Stomach smooth muscle (tissue), 2 donors: ENCODE results near the gene COL5A1.
A peak's percentile ranks its signal among the peaks of the same experiment; 100 is the strongest.

Source experiments
- H3K27ac ChIP-seq: one replicate; pipeline ENCODE4 v1.7.0; 2013; ENCODE audit warnings: mild to moderate bottlenecking, low read length, inconsistent platforms
- H3K27me3 ChIP-seq, 2 donors: one replicate each; pipeline ENCODE4 v1.7.0; 2013; ENCODE audit warnings: low read length in 2 of 2; ENCODE audit not compliant: insufficient read depth in 2 of 2, control insufficient read depth in 1 of 2
- H3K36me3 ChIP-seq, 2 donors: one replicate each; pipeline ENCODE4 v1.7.0; 2013; ENCODE audit warnings: low read length in 2 of 2; ENCODE audit not compliant: control insufficient read depth in 2 of 2, insufficient read depth in 2 of 2
- H3K4me1 ChIP-seq: one replicate; pipeline ENCODE4 v1.7.0; 2013; ENCODE audit warnings: low read length; ENCODE audit not compliant: control insufficient read depth, insufficient read depth
- H3K4me3 ChIP-seq, 2 donors: one replicate each; pipeline ENCODE4 v1.7.0; 2013; ENCODE audit warnings: low read length in 2 of 2
- H3K9ac ChIP-seq, 2 donors: one replicate each; pipeline ENCODE4 v1.7.0; 2013; ENCODE audit warnings: low read length in 2 of 2, mild to moderate bottlenecking in 1 of 2
- H3K9me3 ChIP-seq, 2 donors: one replicate each; pipeline ENCODE4 v1.7.0; 2013; ENCODE audit warnings: low read length in 2 of 2; ENCODE audit not compliant: control insufficient read depth in 2 of 2
- donor health status: healthy.
- donor health status: Pancreatic carcinoma.

The COL5A1 gene

GRCh38 chr9:134737842-134738580 is 96.4 kb downstream of the COL5A1 start:
- peaks cover 44% of the 10 kb centered on the region for H3K4me1 ChIP-seq

DNA sequence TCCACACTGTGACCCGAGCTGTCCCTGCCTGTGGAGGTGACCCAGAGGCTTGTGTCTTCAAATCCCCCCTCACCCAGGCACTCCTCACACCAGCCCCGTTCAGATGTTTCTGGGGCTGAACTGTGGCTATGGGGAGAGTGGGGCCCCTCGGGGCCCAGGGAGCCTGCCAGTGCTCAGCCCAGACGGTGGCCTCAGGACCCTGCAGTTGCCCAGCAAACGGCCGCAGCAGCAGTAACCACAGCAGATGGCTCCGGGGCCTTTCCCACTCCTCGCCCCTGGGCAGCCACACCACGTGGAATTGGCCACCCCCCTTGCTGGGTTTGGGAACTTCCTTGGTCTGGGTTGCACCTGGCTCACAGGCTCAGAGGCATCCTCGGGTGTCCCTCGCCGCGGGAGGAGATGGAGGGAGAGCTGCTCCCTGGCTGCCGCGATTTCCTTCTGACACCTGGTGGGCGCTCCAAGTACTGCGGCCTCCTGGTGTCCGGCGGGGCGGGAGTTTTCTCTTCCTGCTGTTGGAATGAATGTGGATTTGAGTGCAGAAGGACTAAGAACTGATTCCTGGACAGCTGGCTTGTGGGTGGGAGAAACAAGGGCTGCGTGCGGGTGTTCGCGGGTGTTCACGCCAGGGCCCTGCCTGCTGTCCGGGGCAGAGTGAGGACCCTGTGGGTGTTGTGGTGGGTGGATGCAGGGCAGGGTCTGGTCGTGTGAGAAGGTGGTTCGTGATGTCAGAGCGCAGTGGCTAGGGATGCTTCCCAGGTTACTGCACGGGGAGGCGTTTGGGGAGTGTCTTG is 97.5 kb downstream of the COL5A1 start:
- Histone ChIP-seq H3K4me1 (peaks cover 33% of the 10 kb centered on the region), H3K9me3 (no peaks in the 10 kb centered on the region), H3K9ac (no peak overlapping the region), H3K4me3 (no peak overlapping the region), H3K27me3 (no peaks in the 10 kb centered on the region), H3K36me3 (peaks cover 14 to 39% of the 10 kb centered on the region in 2 donors), H3K27ac (peak overlapping the region; percentile 55)

More at GRCh38 chr9:134737842-134738580, 96.4 kb downstream of the COL5A1 start:
- H3K36me3 ChIP-seq, result peaks cover 6 to 32% of the 10 kb centered on the region in 2 donors
- H3K27me3 ChIP-seq, result no peaks in the 10 kb centered on the region
- no peak overlapping the region for H3K4me3 ChIP-seq
- H3K9me3 ChIP-seq, result no peaks in the 10 kb centered on the region
- peak overlapping the region; percentile 55 for H3K27ac ChIP-seq
- H3K9ac ChIP-seq, result no peak overlapping the region

GRCh38 chr9:134739660-134739968 is 98.0 kb downstream of the COL5A1 start:
- Histone ChIP-seq H3K4me1 (peaks cover 28% of the 10 kb centered on the region), H3K9me3 (no peaks in the 10 kb centered on the region), H3K36me3 (peaks cover 20 to 44% of the 10 kb centered on the region in 2 donors), H3K27me3 (no peaks in the 10 kb centered on the region), H3K27ac (peak overlapping the region; percentile 55), H3K4me3 (no peak overlapping the region), H3K9ac (no peak overlapping the region)

GRCh38 chr9:134740071-134740470 is 98.5 kb downstream of the COL5A1 start:
- H3K4me1 ChIP-seq, result peaks cover 23% of the 10 kb centered on the region
- no peaks in the 10 kb centered on the region for H3K9me3 ChIP-seq
- H3K9ac ChIP-seq, result no peak overlapping the region
- H3K27ac ChIP-seq, result no peak overlapping the region
- no peaks in the 10 kb centered on the region for H3K27me3 ChIP-seq
- H3K36me3 ChIP-seq, result peaks cover 24 to 49% of the 10 kb centered on the region in 2 donors
- H3K4me3 ChIP-seq, result no peak overlapping the region

DNA sequence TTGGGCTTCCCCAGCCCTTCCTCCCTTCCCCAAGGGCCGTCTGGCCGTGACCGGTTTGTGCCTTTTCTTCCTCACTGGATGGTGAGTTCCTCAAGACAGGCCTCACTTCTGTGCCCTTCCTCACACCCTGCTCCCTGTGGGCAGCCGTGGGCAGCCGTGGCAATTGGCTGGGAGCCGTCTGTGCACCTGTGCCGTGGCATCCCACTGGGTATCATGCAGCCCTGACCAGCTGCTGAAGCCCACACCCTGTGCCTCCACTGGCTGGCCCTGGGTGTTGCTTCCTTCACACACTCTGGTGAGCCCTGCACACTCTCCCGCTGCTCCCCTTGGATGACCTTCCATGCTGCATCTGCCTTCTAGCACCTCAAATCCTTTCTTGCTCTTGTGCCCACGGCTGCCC is 100.2 kb downstream of the COL5A1 start:
- Histone ChIP-seq H3K9ac (no peak overlapping the region), H3K27me3 (no peaks in the 10 kb centered on the region), H3K9me3 (no peaks in the 10 kb centered on the region), H3K4me1 (peaks cover 10% of the 10 kb centered on the region), H3K27ac (no peak overlapping the region), H3K4me3 (no peak overlapping the region), H3K36me3 (peaks cover 35 to 62% of the 10 kb centered on the region in 2 donors)

- no peak overlapping the region for H3K27ac ChIP-seq
- H3K4me1 ChIP-seq, result peaks cover 7% of the 10 kb centered on the region
- peaks cover 0 to 3% of the 10 kb centered on the region in 2 donors for H3K9me3 ChIP-seq
- no peak overlapping the region for H3K9ac ChIP-seq
- no peak overlapping the region for H3K4me3 ChIP-seq
- no peaks in the 10 kb centered on the region for H3K27me3 ChIP-seq
- H3K36me3 ChIP-seq, result peaks cover 46 to 69% of the 10 kb centered on the region in 2 donors
These were observed 101.4 kb downstream of the COL5A1 start for GRCh38 chr9:134742822-134743535.

DNA sequence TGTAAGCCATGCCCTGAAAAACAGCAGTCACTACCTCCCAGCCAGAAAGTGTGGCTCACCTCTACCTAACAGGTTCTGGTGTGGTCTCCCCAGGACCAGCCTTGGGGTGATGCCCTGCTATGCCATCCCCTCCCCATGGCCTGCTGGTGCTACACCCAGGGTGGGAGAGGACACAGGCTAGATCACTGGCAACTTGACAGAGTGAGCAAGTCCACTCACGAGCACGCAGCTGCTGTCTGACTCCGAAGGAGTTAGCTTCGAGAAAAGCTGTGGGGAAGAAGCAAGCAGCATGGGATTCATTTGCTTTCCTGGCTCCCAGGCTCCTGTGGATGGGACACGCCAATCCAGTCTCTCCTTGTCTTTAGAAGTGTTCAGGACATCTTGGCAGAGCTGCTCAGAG is 102.2 kb downstream of the COL5A1 start:
- no peak overlapping the region for H3K27ac ChIP-seq
- H3K9ac ChIP-seq, result no peak overlapping the region
- H3K4me1 ChIP-seq, result peaks cover 5% of the 10 kb centered on the region
- H3K36me3 ChIP-seq, result peaks cover 53 to 73% of the 10 kb centered on the region in 2 donors
- H3K4me3 ChIP-seq, result no peak overlapping the region
- peaks cover 0 to 3% of the 10 kb centered on the region in 2 donors for H3K9me3 ChIP-seq
- H3K27me3 ChIP-seq, result no peaks in the 10 kb centered on the region

DNA sequence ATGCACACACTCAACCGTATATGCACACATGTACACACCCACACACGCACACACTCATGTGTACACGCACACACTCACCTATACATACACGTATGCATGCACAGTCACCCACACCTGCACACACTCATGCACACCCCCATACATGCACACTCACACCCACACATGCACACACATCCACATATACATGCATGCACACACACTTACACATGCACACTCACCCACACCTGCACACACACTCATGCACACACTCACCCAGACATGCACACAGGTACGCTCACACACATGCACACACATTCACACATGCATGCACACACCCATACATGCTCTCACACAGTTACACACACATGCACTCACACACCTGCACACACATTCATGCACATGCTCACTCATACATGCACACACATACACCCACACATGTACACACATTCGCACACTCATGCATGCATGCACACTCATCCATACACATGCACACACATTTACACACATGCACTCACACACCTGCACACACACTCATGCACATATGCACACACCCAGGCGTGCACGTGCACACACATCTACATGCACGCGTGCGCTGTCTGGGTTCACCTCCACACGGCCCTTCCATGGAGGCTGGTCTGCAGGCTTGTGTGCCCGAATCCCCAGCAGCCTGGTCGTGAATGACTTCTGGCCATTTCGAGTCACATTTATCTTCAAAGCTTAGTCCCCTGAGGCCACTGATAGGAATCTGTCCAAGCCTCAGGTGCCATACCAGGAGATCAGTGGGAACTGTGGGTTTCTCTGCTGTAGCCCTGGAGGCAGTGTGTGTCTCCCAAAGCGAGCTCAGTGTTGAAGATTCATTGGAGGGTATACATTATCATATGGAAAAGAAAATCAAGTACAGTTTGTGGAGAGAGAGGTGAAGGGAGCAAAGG is 103.0 kb downstream of the COL5A1 start:
- peaks cover 58 to 75% of the 10 kb centered on the region in 2 donors for H3K36me3 ChIP-seq

GRCh38 chr9:134747951-134748489 is 106.4 kb downstream of the COL5A1 start:
- H3K4me3 ChIP-seq, result no peak overlapping the region

More for the DNA sequence above, 103.0 kb downstream of the COL5A1 start:
- H3K9ac ChIP-seq, result no peak overlapping the region
- no peak overlapping the region for H3K4me3 ChIP-seq
- no peak overlapping the region for H3K27ac ChIP-seq
- no peaks in the 10 kb centered on the region for H3K27me3 ChIP-seq
- H3K9me3 ChIP-seq, result peaks cover 0 to 3% of the 10 kb centered on the region in 2 donors
- peaks cover 2% of the 10 kb centered on the region for H3K4me1 ChIP-seq

More at GRCh38 chr9:134747951-134748489, 106.4 kb downstream of the COL5A1 start:
- H3K9me3 ChIP-seq, result peaks cover 0 to 3% of the 10 kb centered on the region in 2 donors
- H3K27ac ChIP-seq, result no peak overlapping the region
- H3K36me3 ChIP-seq, result peaks cover 70 to 73% of the 10 kb centered on the region in 2 donors
- peaks cover 2% of the 10 kb centered on the region for H3K4me1 ChIP-seq
- H3K27me3 ChIP-seq, result no peaks in the 10 kb centered on the region
- H3K9ac ChIP-seq, result no peak overlapping the region
